Breast epithelium (tissue), 4 donors: ENCODE measurements around the gene OSBPL3. TPM values are rescaled to one million over a fixed set of nuclear protein-coding genes. Genes with fewer than 3 reads are reported as not detected.
"Not testable (repeated sequence)": the region's sequence is repeated elsewhere in the genome, so short reads cannot be mapped to it uniquely, and the experiment has no call there.

Experiments used
- DNase-seq, 2 donors: peaks; one replicate each; pipeline ENCODE4 v3.0.0-alpha.2; 2019; ENCODE audit warnings: low spot score in 2 of 2
- H3K27ac ChIP-seq, 2 donors: fragments of 200-600 bp; sonication (generic) in 1 of 2; one replicate each; pipeline ENCODE4 v1.5.1; 2016 to 2019; ENCODE audit warnings: mild to moderate bottlenecking in 1 of 2
- H3K27me3 ChIP-seq, 2 donors: fragments of 200-600 bp; sonication (generic) in 1 of 2; one replicate each; pipeline versions ENCODE4 v1.5.1 to v1.6.0; 2017 to 2019; ENCODE audit warnings: control low read depth in 1 of 2, mild to moderate bottlenecking in 1 of 2
- H3K36me3 ChIP-seq: fragments of 200-600 bp; one replicate; pipeline ENCODE4 v1.5.1; 2019
- H3K4me1 ChIP-seq, 2 donors: fragments of 200-600 bp; sonication (generic); one replicate each; pipeline ENCODE4 v1.5.1; 2016 to 2019; ENCODE audit warnings: control low read depth in 1 of 2
- H3K4me3 ChIP-seq, 3 donors: fragments of 200-600 bp; sonication (generic); 1 replicate in 2 of 3; 2 replicates in 1 of 3; pipeline ENCODE4 v1.5.1; 2016 to 2019; ENCODE audit warnings: mild to moderate bottlenecking in 3 of 3, moderate library complexity in 2 of 3
- H3K9me3 ChIP-seq, 2 donors: fragments of 200-600 bp; sonication (generic) in 1 of 2; one replicate each; pipeline ENCODE4 v1.5.1; 2016 to 2019; ENCODE audit warnings: control low read depth in 1 of 2
- POLR2A ChIP-seq: fragments of 450-650 bp; IDR thresholded peaks from one replicate; pipeline ENCODE4 v1.6.1; 2016; ENCODE audit warnings: antibody characterized with exemption, mild to moderate bottlenecking, moderate library complexity
- POLR2AphosphoS5 ChIP-seq, 3 donors: sonication (generic); formaldehyde crosslinking; IDR thresholded peaks; one replicate each; pipeline ENCODE4 v1.6.1; 2017; ENCODE audit warnings: antibody characterized with exemption in 3 of 3
- intact Hi-C: fragments of 100-400 bp; cut with DNase I; formaldehyde crosslinking; loops from one replicate; pipeline ENCODE4 v1.15.1; 2023; ENCODE audit warnings: low total_unique reads
- total RNA-seq, 3 donors: library from RNA; depleted of rRNA; stranded (reverse); fragments of >200 nt; gene quantifications; one replicate each; pipeline ENCODE4 v1.1.0, GENCODE V29; 2016
- TF ChIP-seq, protein P1 (sequence below), 3 donors: fragments of 450-650 bp; IDR thresholded peaks; one replicate each; pipeline ENCODE4 v1.5.1; 2016 to 2017; ENCODE audit warnings: antibody characterized with exemption in 3 of 3, mild to moderate bottlenecking in 3 of 3, moderate library complexity in 3 of 3

The OSBPL3 gene
- total RNA-seq, 3 donors from 2014 or later, result 6.4 to 20.5 (median 8.5) TPM

DNA sequence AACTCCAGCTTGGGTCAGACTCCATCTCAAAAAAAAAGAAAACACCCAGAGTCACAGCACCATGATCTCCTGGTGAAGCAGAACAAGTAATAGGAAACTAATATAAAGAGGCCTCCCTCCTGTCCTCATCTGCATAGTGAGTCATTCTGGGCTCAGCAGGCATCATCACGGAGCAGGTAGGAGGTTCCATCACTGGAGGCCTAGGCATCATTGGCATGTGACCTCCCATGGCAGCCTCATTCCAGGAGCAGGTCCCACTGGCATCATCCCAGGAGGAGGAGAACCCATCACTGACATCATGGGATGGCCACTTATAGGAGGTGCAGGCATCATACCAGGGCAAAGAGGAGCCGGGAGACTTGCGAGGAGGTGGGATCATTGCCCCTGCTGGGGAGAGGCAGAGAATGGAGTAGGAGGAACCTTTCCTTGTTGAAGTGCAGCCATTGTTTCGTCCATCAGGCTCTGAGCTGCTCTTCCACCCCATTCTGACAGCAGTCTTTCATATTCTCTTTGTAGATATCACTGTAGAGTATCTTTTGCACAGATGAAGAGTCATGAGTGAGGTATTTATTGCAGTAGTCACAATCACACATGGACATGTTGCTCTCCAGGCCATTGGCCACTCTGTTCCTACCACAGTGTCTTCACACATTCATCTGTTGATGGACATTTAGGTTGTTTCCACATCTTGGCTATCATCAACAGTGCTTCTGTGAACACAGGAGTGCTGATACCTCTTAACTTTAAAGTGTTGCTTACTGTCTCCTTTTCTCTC is 73.8 kb downstream of the OSBPL3 start:
- DNase-seq, result no peak
- intact Hi-C loops, result no loop called here
- no peaks in the 10 kb centered on the region for H3K27me3 ChIP-seq
- no peaks in the 10 kb centered on the region for H3K4me1 ChIP-seq
- H3K36me3 ChIP-seq, result no peaks in the 10 kb centered on the region
- no peak overlapping the region for H3K27ac ChIP-seq
- TF ChIP-seq POLR2A (no peak), POLR2AphosphoS5 (IDR thresholded peaks at IDR 0.05) (no peak)
- TF ChIP-seq, protein P1, sequence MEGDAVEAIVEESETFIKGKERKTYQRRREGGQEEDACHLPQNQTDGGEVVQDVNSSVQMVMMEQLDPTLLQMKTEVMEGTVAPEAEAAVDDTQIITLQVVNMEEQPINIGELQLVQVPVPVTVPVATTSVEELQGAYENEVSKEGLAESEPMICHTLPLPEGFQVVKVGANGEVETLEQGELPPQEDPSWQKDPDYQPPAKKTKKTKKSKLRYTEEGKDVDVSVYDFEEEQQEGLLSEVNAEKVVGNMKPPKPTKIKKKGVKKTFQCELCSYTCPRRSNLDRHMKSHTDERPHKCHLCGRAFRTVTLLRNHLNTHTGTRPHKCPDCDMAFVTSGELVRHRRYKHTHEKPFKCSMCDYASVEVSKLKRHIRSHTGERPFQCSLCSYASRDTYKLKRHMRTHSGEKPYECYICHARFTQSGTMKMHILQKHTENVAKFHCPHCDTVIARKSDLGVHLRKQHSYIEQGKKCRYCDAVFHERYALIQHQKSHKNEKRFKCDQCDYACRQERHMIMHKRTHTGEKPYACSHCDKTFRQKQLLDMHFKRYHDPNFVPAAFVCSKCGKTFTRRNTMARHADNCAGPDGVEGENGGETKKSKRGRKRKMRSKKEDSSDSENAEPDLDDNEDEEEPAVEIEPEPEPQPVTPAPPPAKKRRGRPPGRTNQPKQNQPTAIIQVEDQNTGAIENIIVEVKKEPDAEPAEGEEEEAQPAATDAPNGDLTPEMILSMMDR (IDR thresholded peaks at IDR 0.05), result no peak
- no peak overlapping the region for H3K4me3 ChIP-seq
- H3K9me3 ChIP-seq, result no peaks in the 10 kb centered on the region

DNA sequence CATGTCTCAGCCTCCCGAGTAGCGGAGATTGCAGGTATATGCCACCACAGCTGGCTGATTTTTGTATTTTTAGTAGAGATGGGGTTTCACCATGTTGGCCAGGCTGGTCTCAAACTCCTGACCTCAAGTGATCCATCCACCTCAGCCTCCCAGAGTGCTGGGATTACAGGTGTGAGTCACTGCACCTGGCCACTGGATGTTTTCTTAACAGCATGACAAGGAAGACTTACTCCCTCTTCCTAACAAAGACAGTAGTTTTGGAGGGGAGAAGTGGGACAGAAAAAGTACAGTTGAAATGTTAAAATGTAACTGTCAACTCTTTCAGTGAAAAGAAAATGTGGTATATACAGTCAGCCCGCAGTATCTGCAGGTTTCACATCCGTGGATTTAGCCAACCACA is 76.0 kb downstream of the OSBPL3 start:
- intact Hi-C loops, H3K4me1 ChIP-seq, DNase-seq, H3K36me3 ChIP-seq, H3K9me3 ChIP-seq, H3K27me3 ChIP-seq, H3K27ac ChIP-seq, H3K4me3 ChIP-seq: not testable (repeated sequence)

DNA sequence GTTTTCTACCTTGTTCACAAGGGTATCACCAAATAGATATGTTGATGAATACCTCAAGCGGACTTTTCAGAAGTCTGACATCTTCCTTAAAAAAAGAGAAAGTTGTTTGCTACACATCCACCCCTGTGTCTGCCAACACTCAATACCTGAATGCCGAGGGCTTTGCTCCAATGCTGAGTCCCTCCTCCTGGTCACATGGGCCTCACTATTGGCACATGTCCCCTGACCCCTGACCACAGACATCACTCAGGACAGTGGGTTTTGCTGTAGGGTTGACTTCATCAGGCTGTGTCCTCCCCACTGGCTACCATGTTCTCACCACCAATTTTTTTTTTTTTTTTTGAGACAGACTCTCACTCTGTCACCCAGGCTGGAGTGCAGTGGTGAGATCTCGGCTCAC is 76.4 kb downstream of the OSBPL3 start:
- Histone ChIP-seq H3K4me1 (no peaks in the 10 kb centered on the region), H3K27me3 (no peaks in the 10 kb centered on the region), H3K9me3 (no peaks in the 10 kb centered on the region), H3K4me3 (no peak overlapping the region), H3K36me3 (no peaks in the 10 kb centered on the region), H3K27ac (no peak overlapping the region)
- DNase-seq, result no peak
- intact Hi-C loops, result no loop called here
- TF ChIP-seq POLR2A, result no peak
- no peak for TF ChIP-seq POLR2AphosphoS5 (IDR thresholded peaks at IDR 0.05)
- TF ChIP-seq, protein P1 (IDR thresholded peaks at IDR 0.05), result no peak

DNA sequence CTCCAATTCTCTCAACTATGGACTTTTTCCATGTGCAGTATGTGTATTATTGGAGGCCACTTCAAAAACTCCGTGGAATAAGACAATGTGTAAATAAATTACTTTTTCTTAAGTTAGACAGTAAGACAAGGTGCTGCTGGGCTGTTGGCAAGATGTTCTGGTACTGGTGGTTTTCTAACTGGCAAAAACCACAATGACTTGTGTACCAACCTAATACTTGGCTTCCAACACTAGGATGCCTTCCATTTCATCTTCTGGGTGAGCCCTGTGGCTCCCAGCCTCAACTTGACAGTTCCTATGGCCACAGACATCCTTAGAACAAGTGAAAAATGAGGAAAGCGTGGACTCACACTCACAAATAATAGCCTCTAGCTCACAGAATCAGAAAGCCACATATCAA is 77.0 kb downstream of the OSBPL3 start:
- no peak for TF ChIP-seq POLR2AphosphoS5 (IDR thresholded peaks at IDR 0.05)
- TF ChIP-seq, protein P1 (IDR thresholded peaks at IDR 0.05), result no peak

DNA sequence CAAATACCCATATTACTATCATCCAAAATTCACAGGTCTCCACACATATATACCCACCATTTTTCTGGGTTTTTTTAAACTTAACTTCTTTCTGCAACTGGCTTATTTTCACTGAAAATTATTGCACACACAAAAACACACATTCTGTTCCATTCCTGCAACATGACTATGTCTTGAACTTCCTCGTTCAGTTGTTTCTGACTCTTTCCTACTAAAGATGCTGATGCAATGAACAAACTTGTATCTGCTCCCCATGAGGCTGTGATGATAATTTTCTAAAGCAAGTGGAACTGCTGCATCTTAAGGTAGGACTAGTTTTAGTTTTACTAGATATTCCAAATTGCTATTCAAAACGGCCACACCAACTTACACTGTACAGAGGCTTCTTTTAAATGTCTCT is 77.7 kb downstream of the OSBPL3 start:
- Histone ChIP-seq H3K36me3 (no peaks in the 10 kb centered on the region), H3K27ac (no peak overlapping the region), H3K27me3 (no peaks in the 10 kb centered on the region), H3K4me1 (no peaks in the 10 kb centered on the region), H3K4me3 (no peak overlapping the region), H3K9me3 (no peaks in the 10 kb centered on the region)
- TF ChIP-seq POLR2AphosphoS5 (IDR thresholded peaks at IDR 0.05), result no peak
- TF ChIP-seq, protein P1 (IDR thresholded peaks at IDR 0.05), result no peak
- no peak for TF ChIP-seq POLR2A
- intact Hi-C loops, result no loop called here
- DNase-seq, result no peak

More for the DNA sequence above, 77.0 kb downstream of the OSBPL3 start:
- H3K36me3 ChIP-seq, result no peaks in the 10 kb centered on the region
- H3K4me3 ChIP-seq, result no peak overlapping the region
- no peak overlapping the region for H3K27ac ChIP-seq
- no peaks in the 10 kb centered on the region for H3K4me1 ChIP-seq
- no peak for DNase-seq
- H3K9me3 ChIP-seq, result no peaks in the 10 kb centered on the region
- H3K27me3 ChIP-seq, result no peaks in the 10 kb centered on the region
- intact Hi-C loops, result no loop called here
